ENCODE results near the gene SS18.

- TF ChIP-seq CTCF (IDR thresholded peaks at IDR 0.05; ENCODE audit: low read length) (no peak), EZH2 (IDR thresholded peaks at IDR 0.05; ENCODE audit: borderline replicate concordance, low read length) (no peak)
These were observed 43.2 kb upstream of the SS18 start, which contains the start of gene PSMA8 for GRCh38 chr18:26133652-26134051.
